GM12864 (cell line): Measurements from ENCODE around the gene MEAF6.

Source experiments
- DNase-seq: peaks from one replicate; pipeline ENCODE4 v3.0.0-alpha.2; 2011; ENCODE audit warnings: low read depth
- H3K4me3 ChIP-seq: 2 replicates; pipeline ENCODE4 v1.5.1; 2011; ENCODE audit warnings: mild to moderate bottlenecking, low read depth, low read length, control low read depth
- TF ChIP-seq, protein P1 (sequence below): IDR thresholded peaks from 2 replicates; pipeline ENCODE4 v1.5.1; 2011; ENCODE audit warnings: low read depth, mild to moderate bottlenecking, moderate library complexity, low read length, control low read depth, inconsistent platforms; ENCODE audit errors: missing control alignments

The MEAF6 gene

GRCh38 chr1:37474697-37475379 is 39.7 kb downstream of the MEAF6 start:
- DNase-seq: no peak
- TF ChIP-seq, protein P1, sequence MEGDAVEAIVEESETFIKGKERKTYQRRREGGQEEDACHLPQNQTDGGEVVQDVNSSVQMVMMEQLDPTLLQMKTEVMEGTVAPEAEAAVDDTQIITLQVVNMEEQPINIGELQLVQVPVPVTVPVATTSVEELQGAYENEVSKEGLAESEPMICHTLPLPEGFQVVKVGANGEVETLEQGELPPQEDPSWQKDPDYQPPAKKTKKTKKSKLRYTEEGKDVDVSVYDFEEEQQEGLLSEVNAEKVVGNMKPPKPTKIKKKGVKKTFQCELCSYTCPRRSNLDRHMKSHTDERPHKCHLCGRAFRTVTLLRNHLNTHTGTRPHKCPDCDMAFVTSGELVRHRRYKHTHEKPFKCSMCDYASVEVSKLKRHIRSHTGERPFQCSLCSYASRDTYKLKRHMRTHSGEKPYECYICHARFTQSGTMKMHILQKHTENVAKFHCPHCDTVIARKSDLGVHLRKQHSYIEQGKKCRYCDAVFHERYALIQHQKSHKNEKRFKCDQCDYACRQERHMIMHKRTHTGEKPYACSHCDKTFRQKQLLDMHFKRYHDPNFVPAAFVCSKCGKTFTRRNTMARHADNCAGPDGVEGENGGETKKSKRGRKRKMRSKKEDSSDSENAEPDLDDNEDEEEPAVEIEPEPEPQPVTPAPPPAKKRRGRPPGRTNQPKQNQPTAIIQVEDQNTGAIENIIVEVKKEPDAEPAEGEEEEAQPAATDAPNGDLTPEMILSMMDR: no peak
- H3K4me3 ChIP-seq: peak overlapping the region; percentile 88

- H3K4me3 ChIP-seq: peak within 1 kb of the TSS; percentile 88
- peak; percentile 70 for DNase-seq
- TF ChIP-seq, protein P1: no peak
Observed at GRCh38 chr1:37474046-37474696, 40.4 kb downstream of the MEAF6 start, which contains the start of gene ZC3H12A. Gene ZC3H12A (plus strand): TSS chr1:37474580. CDS start chr1:37475497, 917 bp downstream.

DNA sequence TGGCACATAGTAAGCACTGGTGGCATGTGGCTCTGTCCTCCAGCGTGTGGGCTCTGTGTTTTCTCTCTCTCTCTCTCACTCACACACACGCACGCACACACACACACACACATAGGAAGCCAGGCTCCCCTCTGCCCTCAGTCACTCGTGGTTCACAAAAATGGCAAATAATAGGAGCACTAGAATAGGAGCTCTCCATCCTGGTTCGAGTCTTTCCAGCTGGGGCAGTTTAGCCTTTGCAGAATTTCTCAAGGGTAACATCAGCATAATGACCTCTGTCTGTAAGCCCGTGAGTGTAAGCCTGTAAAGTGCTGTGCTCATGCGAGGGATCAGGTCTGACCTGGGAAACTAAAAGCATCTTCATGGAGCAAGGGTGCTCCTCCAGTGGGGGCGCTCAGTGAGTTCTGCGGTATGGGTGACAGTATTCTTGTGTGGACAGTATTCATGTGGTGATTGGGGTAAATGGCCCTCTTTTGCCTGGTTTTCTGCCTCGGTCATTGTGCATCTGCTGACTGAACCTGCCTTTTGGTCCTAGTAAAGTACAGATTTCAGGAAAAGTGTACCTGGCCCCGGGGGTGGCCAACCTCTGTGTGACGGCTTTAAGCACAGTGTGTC is 41.0 kb downstream of the MEAF6 start:
- TF ChIP-seq, protein P1: peak; percentile 8

DNA sequence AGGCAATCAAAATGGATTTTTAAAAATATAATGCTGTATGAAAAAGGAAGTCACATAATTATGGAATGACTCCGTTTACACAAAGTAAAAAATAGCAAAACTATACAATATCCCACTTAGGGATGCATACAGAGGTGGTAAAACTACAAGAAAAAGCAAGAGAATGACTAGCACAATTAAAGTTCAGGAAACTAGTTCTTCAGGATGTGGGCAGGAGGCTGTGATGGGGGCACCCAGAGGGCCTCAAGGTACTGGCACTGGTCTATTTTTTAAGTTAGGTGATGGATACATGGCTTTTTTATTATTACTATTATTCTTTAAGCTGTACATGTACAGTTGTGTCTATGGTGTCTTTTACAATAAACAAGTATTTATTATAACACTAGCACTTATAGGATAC is 41.6 kb downstream of the MEAF6 start:
- TF ChIP-seq, protein P1: no peak
- DNase-seq: no peak
- no peak overlapping the region for H3K4me3 ChIP-seq

More for the DNA sequence above, 41.0 kb downstream of the MEAF6 start:
- DNase-seq: no peak
- peak overlapping the region; percentile 70 for H3K4me3 ChIP-seq

DNA sequence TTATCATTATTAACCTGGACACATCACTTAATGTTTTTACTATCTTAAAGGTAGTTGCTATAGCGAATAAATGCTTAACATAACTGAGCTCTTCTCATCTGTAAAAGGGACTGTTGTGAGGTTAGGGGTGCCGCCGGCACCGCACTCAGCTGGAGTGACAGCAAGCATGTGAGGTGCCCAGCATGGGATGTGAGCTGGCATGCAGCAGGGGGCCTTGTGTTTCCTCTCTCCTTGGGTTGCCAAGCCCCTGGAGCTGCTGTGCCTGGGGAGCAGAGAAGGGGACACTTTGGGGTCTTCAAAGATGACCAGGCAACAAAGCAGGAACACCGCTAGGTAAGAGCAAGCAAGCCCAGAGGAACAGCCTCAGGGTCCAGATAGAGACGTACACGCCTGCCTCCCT is 42.3 kb downstream of the MEAF6 start:
- no peak overlapping the region for H3K4me3 ChIP-seq
- TF ChIP-seq, protein P1: no peak
- no peak for DNase-seq

- no peak for DNase-seq
- H3K4me3 ChIP-seq: no peak overlapping the region
- TF ChIP-seq, protein P1: no peak
Observed at GRCh38 chr1:37471345-37472231, 43.0 kb downstream of the MEAF6 start.
